HG03571 (cell line): Measurements from ENCODE around the gene FAM184B.
"Not testable (repeated sequence)": the region's sequence is repeated elsewhere in the genome, so short reads cannot be mapped to it uniquely, and the experiment has no call there.

Source experiments
- ATAC-seq: cut with Tn5 transposase; IDR thresholded peaks from one replicate; pipeline ENCODE4 v1.9.1; 2021; ENCODE audit not compliant: unreplicated experiment

FAM184B gene

DNA sequence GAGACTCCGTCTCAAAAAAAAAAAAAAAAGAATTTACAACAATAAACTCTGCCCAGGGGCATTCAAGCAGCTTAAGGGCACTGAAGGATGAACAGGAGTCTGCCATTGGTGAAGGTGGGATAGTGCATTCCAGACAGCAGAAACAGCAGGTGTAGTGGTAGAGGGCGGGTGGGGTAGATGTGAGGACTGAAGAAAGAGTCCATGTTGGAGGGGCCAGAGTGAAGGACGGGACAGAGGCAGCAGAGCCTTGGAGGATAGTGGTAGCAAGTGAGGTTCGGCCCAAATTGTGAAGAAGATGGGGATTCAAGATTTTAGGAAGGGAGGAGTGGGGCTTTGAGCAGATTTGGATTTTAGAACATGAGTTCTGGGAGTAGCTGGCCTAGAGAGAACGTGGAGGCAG, 91.3 kb downstream of the FAM184B start:
- ATAC-seq: no peak

DNA sequence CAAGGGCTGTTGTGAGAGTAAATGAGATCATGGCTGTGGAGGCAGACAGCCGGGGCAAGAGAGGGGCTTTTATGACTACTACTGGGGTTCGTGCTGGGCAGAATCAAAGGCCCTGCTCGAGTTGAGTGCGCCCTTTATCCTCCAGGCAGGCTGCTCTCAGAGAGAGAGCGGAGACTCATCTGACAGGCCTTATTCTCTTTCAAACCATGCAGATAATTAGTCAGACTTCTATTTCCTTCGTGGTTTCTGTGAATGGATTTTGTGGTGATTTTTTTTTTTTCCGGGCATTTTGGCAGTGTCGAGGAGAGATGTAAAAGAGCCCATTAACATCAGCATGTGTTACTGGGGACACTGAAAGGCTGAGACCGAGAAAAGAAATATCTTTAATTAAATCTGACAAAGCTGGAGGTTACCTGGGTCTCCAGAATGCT, 93.4 kb downstream of the FAM184B start:
- no peak for ATAC-seq

DNA sequence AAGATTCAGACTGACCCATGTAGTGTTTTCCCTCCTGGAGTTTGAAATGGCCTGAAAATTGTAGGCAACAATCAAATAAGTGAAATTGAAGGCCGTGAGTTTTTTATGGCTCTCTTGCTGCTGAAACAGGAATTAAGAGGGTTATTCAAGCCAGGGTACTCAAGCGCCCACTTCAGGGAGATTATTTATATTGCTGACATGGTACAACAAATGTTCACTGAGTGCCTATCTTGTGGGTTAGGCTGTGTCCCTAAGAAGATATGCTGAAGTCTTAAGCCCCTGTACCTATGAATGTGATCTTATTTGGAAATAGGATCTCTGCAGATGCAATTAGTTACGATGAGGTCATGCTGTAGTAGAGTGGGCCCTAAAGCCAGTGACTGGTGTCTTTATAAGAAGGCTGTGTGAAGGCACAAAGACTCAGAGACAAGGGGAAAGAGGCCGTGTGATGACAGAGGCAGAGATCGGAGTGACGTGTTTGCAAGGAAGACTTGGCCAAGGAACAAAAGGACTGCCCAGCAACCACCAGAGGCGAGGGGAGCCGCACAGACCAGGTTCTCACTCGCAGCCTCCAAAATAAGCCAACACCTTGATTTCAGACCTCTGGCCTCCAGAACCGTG, 94.1 kb downstream of the FAM184B start:
- ATAC-seq: no peak

DNA sequence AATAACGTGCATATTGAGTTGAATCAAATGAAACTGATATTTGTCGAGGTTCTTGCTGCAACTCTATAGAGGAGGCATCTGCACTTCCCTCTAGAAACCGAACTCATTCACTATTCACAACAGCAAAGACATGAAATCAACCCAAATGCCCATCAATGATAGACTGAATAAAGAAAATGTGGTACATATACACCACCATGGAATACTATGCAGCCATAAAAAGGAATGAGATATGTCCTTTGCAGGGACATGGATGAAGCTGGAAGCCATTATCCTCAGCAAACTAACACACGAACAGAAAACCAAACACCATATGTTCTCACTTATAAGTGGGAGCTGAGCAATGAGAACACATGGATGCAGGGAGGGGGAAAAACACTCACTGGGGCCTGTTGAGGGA, 96.8 kb downstream of the FAM184B start:
- not testable (repeated sequence) for ATAC-seq

DNA sequence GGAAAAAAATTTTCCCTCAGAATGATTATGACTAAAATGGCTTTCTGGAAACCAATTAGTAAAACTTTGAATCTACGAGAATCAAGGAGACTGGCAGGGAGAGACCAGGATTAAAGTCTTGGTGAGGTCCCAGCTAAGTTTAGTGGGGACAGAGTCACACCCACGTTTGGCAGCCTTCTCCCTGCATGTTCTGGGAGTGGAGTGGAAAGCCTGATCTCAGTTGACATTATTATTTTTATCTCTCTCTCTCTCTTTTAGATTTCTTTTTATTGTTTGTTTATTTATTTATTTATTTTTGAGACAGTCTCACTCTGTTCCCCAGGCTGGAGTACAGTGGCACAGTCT, 99.2 kb downstream of the FAM184B start:
- no peak for ATAC-seq

DNA sequence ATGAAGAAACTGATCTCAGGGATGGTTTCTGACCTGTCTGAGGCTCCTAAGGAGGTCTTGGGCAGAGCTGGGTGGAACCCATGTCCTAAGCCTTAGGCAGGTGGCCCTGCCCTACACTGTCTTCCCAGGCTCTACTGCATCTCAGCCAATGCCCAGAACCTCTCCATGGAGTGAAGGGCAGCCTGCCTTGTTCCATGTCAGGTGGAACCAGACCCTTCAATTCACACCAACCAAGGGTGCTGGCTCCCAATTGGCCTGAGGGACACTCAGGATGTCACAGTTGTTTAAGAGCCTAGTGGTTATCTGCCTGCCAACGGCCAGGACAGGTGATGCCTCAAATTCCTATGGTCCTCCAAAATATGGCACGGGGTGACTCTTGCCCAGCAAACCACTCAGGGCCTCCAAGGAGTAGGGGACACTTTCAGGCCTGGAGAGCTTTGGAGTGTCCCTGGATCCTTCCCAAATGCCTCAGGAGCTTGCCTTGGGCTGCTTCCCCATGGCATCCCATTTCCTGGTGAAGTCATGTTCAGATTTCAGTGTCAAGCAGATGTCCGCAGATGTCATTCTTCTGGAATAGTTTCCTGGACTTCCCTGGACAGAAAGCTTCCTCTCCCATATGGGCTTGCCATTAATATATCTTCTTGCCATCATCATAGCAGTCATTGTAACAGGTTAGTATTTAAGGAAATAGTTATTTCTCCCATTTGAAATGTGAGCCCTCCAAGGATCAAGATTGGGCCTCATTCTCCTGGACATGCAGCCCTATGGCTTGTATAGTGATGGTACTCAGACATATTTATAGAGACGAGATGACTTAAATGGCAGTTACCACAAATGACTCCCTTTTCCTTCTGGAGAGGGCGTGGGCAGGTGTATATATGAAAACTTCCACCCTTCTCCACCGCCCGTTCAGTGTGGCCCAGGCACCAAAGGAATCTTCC, 99.9 kb downstream of the FAM184B start:
- no peak for ATAC-seq

DNA sequence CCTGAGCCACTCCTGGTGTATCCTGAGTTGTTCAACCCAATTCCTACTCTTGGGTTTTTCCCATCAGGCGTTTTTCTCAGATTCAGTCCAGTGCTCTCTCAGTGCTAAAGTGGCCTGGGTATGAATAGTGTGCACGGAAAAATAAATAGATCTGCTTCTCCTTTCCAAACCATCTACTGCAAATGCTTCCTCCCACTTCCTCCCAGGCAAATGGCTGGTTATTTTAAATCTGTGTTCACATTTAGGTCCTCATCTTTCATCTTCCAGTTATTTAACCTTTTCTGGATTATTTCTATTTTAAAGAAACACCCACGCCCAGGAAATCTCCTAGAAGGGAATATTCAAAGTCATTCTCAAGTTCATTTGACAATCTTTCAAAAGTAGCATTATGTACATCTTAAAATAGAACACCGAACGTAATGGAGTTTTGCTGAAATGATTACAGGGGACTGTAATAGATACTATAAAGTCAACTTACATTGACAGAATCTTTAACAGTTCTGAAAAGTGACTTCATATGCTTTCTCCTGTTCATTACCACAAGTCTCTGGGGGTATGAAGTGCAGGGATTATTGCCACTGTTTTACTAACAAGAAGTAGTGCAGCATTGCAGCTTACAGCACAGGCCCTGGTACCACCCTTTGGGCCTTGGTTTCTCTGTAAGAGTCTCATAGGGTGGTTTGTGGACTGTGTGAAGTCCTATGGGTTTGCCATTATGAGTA, 100.7 kb downstream of the FAM184B start:
- ATAC-seq: no peak

DNA sequence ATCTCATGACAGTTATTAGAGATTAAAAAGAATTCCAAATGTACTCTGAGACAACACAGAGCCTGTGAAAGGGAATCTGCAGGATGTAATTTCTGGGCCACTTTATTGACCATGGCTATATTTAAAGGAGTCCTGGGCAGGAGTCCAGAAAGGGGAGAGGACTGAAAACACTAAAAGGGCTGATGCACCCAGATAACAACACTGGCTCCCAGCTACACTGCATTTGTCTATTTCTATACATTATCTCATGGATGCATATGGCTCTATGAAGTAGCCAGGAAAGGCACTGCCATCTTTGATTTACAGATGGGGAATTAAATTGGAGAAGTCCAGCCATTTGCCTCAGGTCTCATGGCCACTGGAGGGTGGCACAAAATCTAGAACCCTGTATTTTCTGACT, 111.0 kb downstream of the FAM184B start:
- no peak for ATAC-seq

DNA sequence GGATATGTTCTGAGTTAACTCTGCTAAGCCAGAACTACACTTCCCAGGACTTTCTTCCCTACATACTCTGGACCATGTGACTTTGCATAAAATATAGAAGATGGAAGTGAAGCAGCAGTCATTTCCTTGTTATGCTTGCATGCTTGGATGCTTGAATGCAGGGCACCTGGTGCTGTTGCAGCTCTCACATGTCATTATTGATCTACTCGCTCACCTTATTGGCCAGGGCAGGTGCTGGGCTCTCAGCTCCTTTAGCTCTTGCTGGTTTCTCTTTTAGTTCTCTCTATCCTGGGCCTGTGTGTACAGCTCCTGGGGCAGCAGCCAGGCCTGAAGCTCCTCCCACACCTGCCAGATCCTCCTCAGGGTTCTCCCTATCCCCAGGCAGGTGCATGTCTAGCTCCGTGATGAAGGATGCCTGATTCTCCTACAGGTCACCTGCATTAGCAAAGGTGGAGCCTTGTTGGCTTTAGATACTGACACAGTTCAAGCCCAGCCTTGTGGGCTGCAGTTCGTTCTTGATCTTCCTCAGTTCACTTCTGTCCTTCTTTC, 113.7 kb downstream of the FAM184B start:
- no peak for ATAC-seq

DNA sequence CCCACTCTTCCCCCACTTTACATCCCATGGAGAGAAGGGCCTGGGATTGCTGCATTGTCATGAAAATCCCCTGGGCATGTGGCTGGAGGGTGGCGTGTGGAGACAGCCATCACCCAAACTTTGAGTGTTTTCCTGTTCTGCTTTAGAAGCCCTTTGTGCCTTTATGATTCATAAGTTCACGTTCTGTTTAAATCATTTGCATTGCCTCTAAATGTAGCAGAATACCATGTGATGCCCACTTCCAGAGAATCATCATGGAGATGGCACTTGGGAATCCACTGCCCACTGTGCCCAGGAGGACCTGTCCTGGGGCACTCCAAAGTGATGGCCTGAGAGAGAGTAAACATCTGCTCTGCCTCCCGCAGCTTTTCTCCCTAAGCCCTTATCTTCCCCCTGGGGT, 114.2 kb downstream of the FAM184B start:
- ATAC-seq: no peak

DNA sequence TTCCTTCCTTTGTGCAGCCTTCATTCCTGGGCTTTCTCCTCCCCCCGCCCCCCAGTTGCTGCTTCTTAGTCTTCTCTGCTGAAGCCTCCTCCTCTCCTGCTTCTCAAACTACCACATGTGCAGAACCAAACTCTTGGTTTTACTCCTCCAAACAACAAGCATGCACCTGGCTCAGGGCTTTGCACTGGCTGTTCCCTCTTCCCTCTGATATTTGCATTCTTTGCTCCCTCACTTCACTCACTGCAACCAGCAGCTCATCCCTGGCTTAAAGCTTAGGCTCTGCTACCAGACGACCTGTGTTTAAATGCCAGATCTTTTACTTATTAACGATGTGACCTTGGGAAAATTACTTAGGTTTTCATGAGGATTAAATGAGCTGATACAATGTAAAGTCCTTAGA, 115.6 kb downstream of the FAM184B start:
- ATAC-seq: no peak

DNA sequence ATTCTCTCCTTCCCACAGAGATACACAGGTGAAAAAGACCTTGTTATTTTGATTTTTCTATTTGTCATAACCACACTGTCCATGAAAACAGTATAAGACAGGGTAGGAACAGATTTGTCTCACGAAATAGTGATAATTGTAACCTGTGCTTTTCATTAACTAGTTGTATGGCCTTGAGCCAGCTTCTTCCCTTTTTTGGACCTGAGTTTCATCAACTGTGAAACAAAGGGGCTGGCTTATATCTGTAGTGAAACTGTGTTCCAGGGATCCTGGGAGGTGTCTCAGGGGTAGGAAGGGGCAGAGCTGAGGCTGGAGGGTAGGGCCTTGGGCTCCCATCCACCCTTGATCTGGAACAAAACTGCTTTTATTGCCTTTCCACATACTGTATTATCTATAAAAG, 116.1 kb downstream of the FAM184B start:
- ATAC-seq: peak; percentile 37

DNA sequence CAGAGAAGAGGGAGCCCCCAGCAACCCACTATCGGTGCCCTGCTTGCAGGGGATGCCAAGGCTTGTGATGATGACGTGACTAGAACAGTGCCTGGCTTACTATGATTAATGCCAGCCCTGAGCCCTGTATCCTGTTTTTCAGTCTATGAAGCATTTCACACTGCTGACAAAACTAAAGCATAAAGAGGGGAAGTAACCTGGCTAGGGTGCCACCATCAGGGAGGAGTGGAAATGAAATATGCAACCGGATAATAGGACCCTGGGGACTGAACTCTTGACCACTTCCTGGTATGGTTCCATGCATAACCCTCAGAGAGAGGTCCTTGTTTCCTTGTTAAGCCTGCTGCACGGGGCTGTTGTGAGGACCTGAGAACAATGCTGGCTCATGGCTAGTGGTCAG, 116.7 kb downstream of the FAM184B start:
- peak; percentile 94 for ATAC-seq

DNA sequence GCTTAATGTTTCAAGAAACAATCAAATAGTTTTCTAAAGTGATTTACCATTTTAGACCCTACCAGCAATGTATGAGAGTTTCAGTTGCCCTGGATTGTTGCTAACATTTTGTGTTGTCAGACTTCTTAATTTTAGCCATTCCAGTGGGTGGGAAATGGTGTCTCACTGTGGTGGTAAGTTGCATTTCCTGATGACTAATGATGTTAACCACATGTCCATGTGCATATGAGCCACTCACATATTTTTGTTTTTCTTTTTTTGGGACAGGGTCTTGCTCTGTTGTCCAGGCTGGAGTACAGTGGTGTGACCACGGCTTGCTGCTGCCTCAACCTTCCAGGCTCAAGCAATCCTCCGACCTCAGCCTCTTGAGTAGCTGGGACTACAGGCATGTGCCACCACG, 118.7 kb downstream of the FAM184B start:
- no peak for ATAC-seq

DNA sequence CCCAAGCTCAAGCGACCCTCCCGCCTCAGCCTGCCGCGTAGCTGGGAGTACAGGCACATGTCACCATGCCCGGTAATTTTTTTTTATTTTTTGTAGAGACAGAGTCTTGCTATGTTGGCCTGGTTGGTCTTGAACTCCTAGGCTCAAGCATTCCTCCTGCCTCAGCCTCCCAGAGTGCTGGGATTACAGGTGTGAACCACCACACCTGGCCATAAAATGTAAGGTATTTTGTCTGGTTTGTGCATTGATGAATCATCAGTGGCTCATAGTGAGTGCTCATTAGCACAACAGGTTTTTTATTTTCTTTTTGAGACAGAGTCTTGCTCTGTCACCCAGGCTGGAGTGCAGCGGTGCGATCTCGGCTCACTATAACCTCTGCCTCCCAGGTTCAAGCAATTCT, 122.2 kb downstream of the FAM184B start:
- not testable (repeated sequence) for ATAC-seq

DNA sequence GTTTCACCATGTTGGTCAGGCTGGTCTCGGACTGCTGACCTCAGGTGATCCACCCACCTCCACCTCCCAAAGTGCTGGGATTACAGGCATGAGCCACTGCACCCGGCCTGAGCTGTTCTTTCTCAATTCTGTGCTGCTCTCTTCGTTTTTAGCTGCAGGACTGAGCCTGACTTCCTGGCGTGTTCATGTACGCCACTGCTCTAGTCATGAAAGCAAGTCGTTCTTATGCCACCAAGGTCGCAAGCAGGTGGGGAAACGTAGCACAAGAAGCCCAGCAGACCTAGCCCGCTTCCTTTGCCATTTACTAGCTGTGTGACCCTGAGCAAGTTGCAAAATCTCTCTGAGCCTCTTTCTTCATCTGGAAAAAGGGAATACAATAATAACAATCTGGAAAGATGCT, 123.6 kb downstream of the FAM184B start:
- ATAC-seq: no peak

DNA sequence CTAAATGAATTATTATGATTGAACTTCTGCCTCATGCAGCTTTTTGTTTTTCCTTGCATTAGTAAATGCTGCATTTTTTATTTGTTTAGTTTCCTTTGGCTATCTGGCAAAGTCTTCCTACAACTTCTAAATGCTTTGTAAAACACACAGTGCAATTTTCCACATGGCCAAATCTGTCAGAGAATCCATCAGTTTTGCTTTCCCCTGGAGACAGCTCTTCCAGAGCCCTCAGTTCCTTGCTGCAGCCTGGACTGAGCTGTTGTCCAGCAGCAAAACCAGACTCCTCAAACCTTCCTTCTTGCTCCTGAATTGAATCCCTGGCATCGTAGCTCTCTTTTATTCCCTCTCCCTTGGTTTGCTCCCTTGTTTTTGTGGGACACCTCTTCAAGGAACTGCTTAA, 124.3 kb downstream of the FAM184B start:
- ATAC-seq: no peak

DNA sequence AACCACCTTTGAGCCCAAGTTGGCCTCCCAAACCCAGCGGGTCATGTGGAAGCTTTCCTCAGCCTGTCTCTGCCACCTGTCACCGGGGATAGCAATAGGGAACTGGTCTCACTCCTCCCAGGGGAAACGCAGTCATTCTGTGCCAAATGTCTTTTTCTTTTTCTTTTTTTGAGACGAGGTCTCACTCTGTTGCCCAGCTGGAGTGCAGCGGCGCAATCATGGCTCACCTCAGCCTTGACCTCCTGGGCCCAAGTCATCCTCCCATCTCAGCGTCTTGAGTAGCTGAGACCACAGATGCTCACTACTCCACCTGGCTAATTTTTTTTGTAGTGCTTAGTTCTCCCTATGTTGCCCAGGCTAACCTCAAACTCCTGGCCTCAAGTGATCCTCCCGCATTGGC, 126.7 kb downstream of the FAM184B start:
- no peak for ATAC-seq

DNA sequence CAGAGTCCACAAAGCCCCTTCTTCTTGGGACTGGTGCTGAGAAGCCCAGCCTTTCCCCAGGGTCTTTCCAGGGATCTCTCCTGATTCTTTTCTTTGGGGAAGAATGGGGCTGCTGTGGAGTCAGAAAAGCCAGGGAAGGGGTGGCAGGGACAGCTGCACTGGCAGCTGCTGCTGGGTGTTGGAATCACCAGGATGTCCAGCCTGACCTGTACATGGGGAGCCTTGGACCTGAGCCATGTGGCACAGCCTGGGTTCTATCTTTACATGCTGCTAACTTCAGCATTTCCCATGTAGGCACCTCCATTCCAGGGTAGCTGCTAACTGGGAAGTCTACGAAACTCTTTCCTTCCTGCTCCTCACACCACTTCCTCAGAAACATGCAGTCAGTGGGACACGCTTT, 131.0 kb downstream of the FAM184B start:
- ATAC-seq: no peak

DNA sequence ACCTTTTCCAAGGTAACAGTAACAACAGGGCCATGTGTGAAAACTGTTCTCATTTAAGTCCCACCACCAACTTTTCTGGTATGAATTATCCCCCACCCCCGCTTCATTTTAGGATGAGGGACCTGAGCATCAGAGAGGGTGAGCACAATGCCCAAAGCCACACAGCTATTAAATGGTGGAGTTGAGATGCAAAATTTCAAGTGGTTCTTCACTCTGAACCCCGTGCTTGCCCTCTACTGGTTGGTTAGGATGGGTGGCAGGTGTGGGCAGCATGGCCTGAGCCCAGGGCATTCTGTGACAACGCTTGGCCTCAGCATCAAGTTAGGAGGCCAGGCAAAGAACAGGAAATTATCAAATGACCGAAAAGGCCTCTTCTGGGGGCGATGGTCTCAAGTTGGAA, 133.5 kb downstream of the FAM184B start:
- ATAC-seq: no peak

DNA sequence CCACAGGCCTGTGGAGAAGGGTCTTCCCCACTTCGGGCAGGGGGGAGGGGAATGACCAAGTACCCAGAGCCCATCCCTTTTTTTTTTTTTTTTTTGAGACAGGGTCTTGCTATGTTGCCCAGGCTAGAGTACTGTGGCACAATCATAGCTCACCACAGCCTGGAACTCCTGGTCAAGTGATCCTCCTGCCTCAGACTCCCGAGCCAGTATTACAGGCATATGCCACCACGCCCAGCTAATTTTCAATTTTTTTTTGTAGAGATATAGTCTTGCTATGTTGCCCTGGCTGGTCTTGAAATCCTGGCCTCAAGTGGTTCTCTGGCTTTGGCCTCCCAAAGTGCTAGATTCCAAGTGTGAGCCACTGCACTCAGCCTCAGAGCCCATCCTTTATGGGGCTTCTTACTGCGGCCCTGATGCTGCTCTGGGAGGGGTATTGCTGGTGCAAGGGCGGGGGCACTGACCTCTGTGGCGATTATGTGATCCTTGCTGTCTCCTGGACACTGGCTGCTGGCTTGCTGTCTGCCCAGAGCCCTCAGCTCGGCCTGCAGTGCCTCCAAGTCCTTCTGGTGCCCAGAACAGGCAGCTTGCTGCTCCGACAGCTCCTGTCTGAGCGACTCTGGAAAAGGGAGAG, 134.1 kb downstream of the FAM184B start:
- ATAC-seq: no peak
